DOHH2 (cell line): Measurements from ENCODE around the gene PCSK5.

Experiments used
- EZH2phosphoT487 ChIP-seq: fragments of 200-600 bp; sonication (generic); IDR thresholded peaks from 2 replicates; pipeline ENCODE4 v1.6.1; 2017; ENCODE audit warnings: borderline replicate concordance, mild to moderate bottlenecking, antibody characterized with exemption, low read length, moderate library complexity, mixed read lengths
- TF ChIP-seq, protein P1 (sequence below): fragments of 200-600 bp; sonication (generic); IDR thresholded peaks from one replicate; pipeline ENCODE4 v1.5.1; 2014; ENCODE audit warnings: antibody characterized with exemption, mild to moderate bottlenecking, low read depth, low read length; ENCODE audit not compliant: poor library complexity, severe bottlenecking

DNA sequence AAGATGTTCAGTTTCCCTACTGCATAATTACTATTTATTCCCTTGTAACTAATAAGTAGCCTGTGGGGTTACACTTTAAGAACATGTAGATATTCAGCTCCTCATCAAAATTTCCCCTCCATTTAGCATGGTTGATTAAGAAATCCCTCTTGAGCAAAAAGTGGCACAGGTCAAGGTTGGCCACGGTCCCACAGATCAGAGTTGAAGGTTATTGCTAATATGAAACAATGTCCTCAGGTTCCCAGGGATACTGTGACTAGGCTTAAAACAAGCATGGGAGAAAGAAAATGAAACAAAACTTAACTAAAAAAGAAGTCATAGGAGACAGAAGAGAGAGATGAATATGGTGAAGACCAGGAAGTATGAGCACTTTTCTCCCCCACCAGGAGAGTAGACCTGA is 439.6 kb downstream of the PCSK5 start:
- TF ChIP-seq, protein P1, sequence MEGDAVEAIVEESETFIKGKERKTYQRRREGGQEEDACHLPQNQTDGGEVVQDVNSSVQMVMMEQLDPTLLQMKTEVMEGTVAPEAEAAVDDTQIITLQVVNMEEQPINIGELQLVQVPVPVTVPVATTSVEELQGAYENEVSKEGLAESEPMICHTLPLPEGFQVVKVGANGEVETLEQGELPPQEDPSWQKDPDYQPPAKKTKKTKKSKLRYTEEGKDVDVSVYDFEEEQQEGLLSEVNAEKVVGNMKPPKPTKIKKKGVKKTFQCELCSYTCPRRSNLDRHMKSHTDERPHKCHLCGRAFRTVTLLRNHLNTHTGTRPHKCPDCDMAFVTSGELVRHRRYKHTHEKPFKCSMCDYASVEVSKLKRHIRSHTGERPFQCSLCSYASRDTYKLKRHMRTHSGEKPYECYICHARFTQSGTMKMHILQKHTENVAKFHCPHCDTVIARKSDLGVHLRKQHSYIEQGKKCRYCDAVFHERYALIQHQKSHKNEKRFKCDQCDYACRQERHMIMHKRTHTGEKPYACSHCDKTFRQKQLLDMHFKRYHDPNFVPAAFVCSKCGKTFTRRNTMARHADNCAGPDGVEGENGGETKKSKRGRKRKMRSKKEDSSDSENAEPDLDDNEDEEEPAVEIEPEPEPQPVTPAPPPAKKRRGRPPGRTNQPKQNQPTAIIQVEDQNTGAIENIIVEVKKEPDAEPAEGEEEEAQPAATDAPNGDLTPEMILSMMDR = no peak
- no peak for TF ChIP-seq EZH2phosphoT487
